Naive thymus-derived CD4-positive, alpha-beta T cell (primary cell): Measurements from ENCODE around the gene PCDHGA9. TPM values are rescaled to one million over a fixed set of nuclear protein-coding genes. Genes with fewer than 3 reads are reported as not detected.
A peak's percentile ranks its signal among the peaks of the same experiment; 100 is the strongest.
"Not testable (repeated sequence)": the region's sequence is repeated elsewhere in the genome, so short reads cannot be mapped to it uniquely, and the experiment has no call there.

Source experiments
- ATAC-seq: fragments of 150-1000 bp; cut with Tn5 transposase; 2 replicates; pipeline ENCODE4 v1.10.0; 2021; ENCODE audit warnings: mild to moderate bottlenecking, moderate library complexity
- CTCF ChIA-PET: fragments of 350-600 bp; sonication (Branson Sonifier 250); formaldehyde crosslinking; loops from one replicate; lab custom pipeline; 2021; ENCODE audit warnings: antibody characterized with exemption; lab: Charles Lee
- POLR2A ChIA-PET: fragments of 350-600 bp; sonication (Branson Sonifier 250); formaldehyde crosslinking; loops from one replicate; lab custom pipeline; 2021; ENCODE audit warnings: antibody characterized with exemption, inconsistent platforms; lab: Charles Lee
- DNase-seq, 9 donors: peaks; one replicate each; pipeline versions ENCODE4 v3.0.0 to v3.0.0-alpha.2; 2020 to 2022; ENCODE audit warnings: mixed read lengths in 1 of 9
- H3K27ac ChIP-seq: one replicate; pipeline ENCODE4 v1.7.0; 2013; ENCODE audit warnings: mild to moderate bottlenecking, low read depth, low read length, moderate library complexity
- H3K27me3 ChIP-seq, 2 donors: one replicate each; pipeline ENCODE4 v1.7.0; 2013; ENCODE audit warnings: low read length in 2 of 2, mild to moderate bottlenecking in 2 of 2, moderate library complexity in 2 of 2; ENCODE audit not compliant: control insufficient read depth in 2 of 2, insufficient read depth in 2 of 2
- H3K36me3 ChIP-seq, 3 experiments: 1 replicate in 2 of 3; 2 replicates in 1 of 3; pipeline ENCODE4 v1.7.0; 2013; ENCODE audit warnings: low read length in 3 of 3, mild to moderate bottlenecking in 3 of 3, moderate library complexity in 1 of 3; ENCODE audit not compliant: insufficient read depth in 3 of 3, control insufficient read depth in 2 of 3
- H3K4me1 ChIP-seq, 2 donors: one replicate each; pipeline ENCODE4 v1.7.0; 2013; ENCODE audit warnings: low read length in 2 of 2, mild to moderate bottlenecking in 2 of 2, moderate library complexity in 1 of 2; ENCODE audit not compliant: control insufficient read depth in 2 of 2, insufficient read depth in 2 of 2
- H3K4me3 ChIP-seq: 2 replicates; pipeline ENCODE4 v1.7.0; 2013; ENCODE audit warnings: mild to moderate bottlenecking, low read length
- H3K9me3 ChIP-seq, 3 experiments: 1 replicate in 2 of 3; 2 replicates in 1 of 3; pipeline ENCODE4 v1.7.0; 2013; ENCODE audit warnings: low read length in 3 of 3; ENCODE audit not compliant: control insufficient read depth in 2 of 3
- H3K27ac Mint-ChIP-seq, 9 donors: one replicate each; pipeline ENCODE4 v1.8.0; 2020 to 2022; ENCODE audit warnings: mixed read lengths in 9 of 9, mild to moderate bottlenecking in 8 of 9, moderate library complexity in 5 of 9, inconsistent platforms in 2 of 9
- H3K27me3 Mint-ChIP-seq, 5 donors: one replicate each; pipeline ENCODE4 v1.8.0; 2021 to 2022; ENCODE audit warnings: mixed read lengths in 5 of 5, mild to moderate bottlenecking in 1 of 5
- H3K36me3 Mint-ChIP-seq, 5 donors: one replicate each; pipeline ENCODE4 v1.8.0; 2020 to 2022; ENCODE audit warnings: mixed read lengths in 5 of 5, mild to moderate bottlenecking in 3 of 5, inconsistent platforms in 1 of 5
- H3K4me1 Mint-ChIP-seq, 7 donors: one replicate each; pipeline ENCODE4 v1.8.0; 2020 to 2022; ENCODE audit warnings: mixed read lengths in 7 of 7, mild to moderate bottlenecking in 3 of 7, inconsistent platforms in 1 of 7
- H3K4me3 Mint-ChIP-seq, 10 donors: one replicate each; pipeline ENCODE4 v1.8.0; 2020 to 2022; ENCODE audit warnings: mild to moderate bottlenecking in 10 of 10, mixed read lengths in 10 of 10, moderate library complexity in 6 of 10, inconsistent platforms in 2 of 10
- H3K9me3 Mint-ChIP-seq, 11 donors: one replicate each; pipeline ENCODE4 v1.8.0; 2020 to 2022; ENCODE audit warnings: mixed read lengths in 11 of 11, mild to moderate bottlenecking in 4 of 11, inconsistent platforms in 1 of 11, moderate library complexity in 1 of 11
- intact Hi-C, 2 donors: fragments of 100-400 bp; cut with micrococcal nuclease; formaldehyde crosslinking; loops; one replicate each; pipeline ENCODE4 v1.15.1; 2023
- polyA plus RNA-seq, 2 donors: library from polyadenylated mRNA; unstranded; fragments of 300-500 nt; fragmentation: Illumina TruSeq; gene quantifications; one replicate each; pipeline ENCODE4 v1.2.3, GENCODE V29; 2021
- total RNA-seq, 6 experiments: library from RNA in 5 of 6; stranded (reverse) in 5 of 6; gene quantifications; 1 replicate in 5 of 6; 2 replicates in 1 of 6; pipeline ENCODE4 v1.2.3 and lab custom pipeline; 2021 to 2026

Gene PCDHGA9
- total and polyA plus RNA-seq, 7 experiments from 2014 or later = 0.16 to 0.41 (median 0.22) TPM; not detected in 3

- peaks cover 0 to 18% of the 10 kb centered on the region in 2 donors for H3K27me3 ChIP-seq
- H3K27me3 Mint-ChIP-seq = peaks cover 36 to 85% (median 79%) of the 10 kb centered on the region in 5 donors
- ATAC-seq (peak; percentile 36), DNase-seq (no peak)
- no peaks in the 10 kb centered on the region for H3K36me3 ChIP-seq
- peaks cover 0 to 17% (median 10%) of the 10 kb centered on the region in 5 donors for H3K36me3 Mint-ChIP-seq
- CTCF ChIA-PET = no interaction called here
- peak within 1 kb of the TSS in 1 of 9 donors; percentile 14 for H3K27ac Mint-ChIP-seq
- peaks cover 0 to 30% (median 0%) of the 10 kb centered on the region in 3 experiments for H3K9me3 ChIP-seq
- POLR2A ChIA-PET = no interaction called here
- no peak within 1 kb of the TSS for H3K4me3 ChIP-seq
- no peaks in the 10 kb centered on the region for H3K4me1 ChIP-seq
- no peak within 1 kb of the TSS for H3K27ac ChIP-seq
- H3K9me3 Mint-ChIP-seq = peaks cover 0 to 87% (median 41%) of the 10 kb centered on the region in 11 donors
- H3K4me1 Mint-ChIP-seq = peaks cover 0 to 4% (median 0%) of the 10 kb centered on the region in 7 donors
- intact Hi-C loops = no loop called here
- H3K4me3 Mint-ChIP-seq = peak within 1 kb of the TSS; percentile 46 to 83 (median 70)
Measured at GRCh38 chr5:141382469-141383294, 19.9 kb upstream of the PCDHGA9 start, which contains the start of gene PCDHGA7. PCDHGA7 (plus strand) TSS chr5:141382742; CDS start chr5:141382900, 158 bp downstream.

GRCh38 chr5:141383345-141383744, 19.2 kb upstream of the PCDHGA9 start:
- Mint-ChIP-seq H3K36me3 (peaks cover 0 to 19% (median 10%) of the 10 kb centered on the region in 5 donors), H3K9me3 (peaks cover 0 to 85% (median 44%) of the 10 kb centered on the region in 11 donors), H3K4me3 (peak overlapping the region in 2 of 10 donors; percentile 2 to 64), H3K4me1 (peaks cover 0 to 4% (median 0%) of the 10 kb centered on the region in 7 donors), H3K27ac (no peak overlapping the region), H3K27me3 (peaks cover 38 to 86% (median 81%) of the 10 kb centered on the region in 5 donors)
- no peaks in the 10 kb centered on the region for H3K4me1 ChIP-seq
- POLR2A ChIA-PET = no interaction called here
- no peaks in the 10 kb centered on the region for H3K36me3 ChIP-seq
- H3K4me3 ChIP-seq = no peak overlapping the region
- H3K27me3 ChIP-seq = peaks cover 0 to 18% of the 10 kb centered on the region in 2 donors
- H3K9me3 ChIP-seq = peaks cover 0 to 31% (median 0%) of the 10 kb centered on the region in 3 experiments
- DNase-seq (no peak), ATAC-seq (no peak)
- CTCF ChIA-PET = no interaction called here
- intact Hi-C loops = no loop called here
- no peak overlapping the region for H3K27ac ChIP-seq

- intact Hi-C loops = no loop called here
- H3K27me3 ChIP-seq = peaks cover 0 to 18% of the 10 kb centered on the region in 2 donors
Measured at GRCh38 chr5:141384471-141385267, 17.9 kb upstream of the PCDHGA9 start.

GRCh38 chr5:141387557-141388311, 14.8 kb upstream of the PCDHGA9 start, which contains the start of gene PCDHGB4:
PCDHGB4 (plus strand) TSS chr5:141387698; CDS start chr5:141387885, 187 bp downstream.
- H3K4me1 ChIP-seq, CTCF ChIA-PET, H3K4me3 ChIP-seq, H3K27ac Mint-ChIP-seq, POLR2A ChIA-PET, intact Hi-C loops, H3K27ac ChIP-seq, H3K4me1 Mint-ChIP-seq, H3K36me3 ChIP-seq: not testable (repeated sequence)
- Mint-ChIP-seq H3K4me3 (peak within 1 kb of the TSS in 9 of 10 donors; percentile 19 to 68 (median 50)), H3K36me3 (peaks cover 5 to 31% (median 10%) of the 10 kb centered on the region in 5 donors), H3K9me3 (peaks cover 0 to 90% (median 56%) of the 10 kb centered on the region in 11 donors), H3K27me3 (peaks cover 36 to 85% (median 81%) of the 10 kb centered on the region in 5 donors)
- Histone ChIP-seq H3K9me3 (peaks cover 0 to 45% (median 0%) of the 10 kb centered on the region in 3 experiments), H3K27me3 (peaks cover 4 to 16% of the 10 kb centered on the region in 2 donors)
- peak; percentile 74 for ATAC-seq
- peak in 3 of 9 donors; percentile 8 to 24 (median 8) for DNase-seq

More at GRCh38 chr5:141384471-141385267, 17.9 kb upstream of the PCDHGA9 start:
- Histone ChIP-seq H3K9me3 (peaks cover 0 to 42% (median 0%) of the 10 kb centered on the region in 3 experiments), H3K4me3 (no peak overlapping the region), H3K4me1 (no peaks in the 10 kb centered on the region), H3K27ac (no peak overlapping the region), H3K36me3 (no peaks in the 10 kb centered on the region)
- DNase-seq (no peak), ATAC-seq (no peak)
- no peak overlapping the region for H3K4me3 Mint-ChIP-seq
- H3K4me1 Mint-ChIP-seq = peaks cover 0 to 4% (median 0%) of the 10 kb centered on the region in 7 donors
- ChIA-PET CTCF (interaction anchor here (0.6 kb wide), 1 partner anchor 21 kb away, joined by 8 read pairs; no protein-coding TSS in a partner anchor), POLR2A (no interaction called here)
- peaks cover 0 to 86% (median 55%) of the 10 kb centered on the region in 11 donors for H3K9me3 Mint-ChIP-seq
- H3K27me3 Mint-ChIP-seq = peaks cover 41 to 86% (median 81%) of the 10 kb centered on the region in 5 donors
- H3K36me3 Mint-ChIP-seq = peaks cover 0 to 27% (median 10%) of the 10 kb centered on the region in 5 donors
- H3K27ac Mint-ChIP-seq = no peak overlapping the region

- CTCF ChIA-PET = no interaction called here
- DNase-seq = no peak
- Histone ChIP-seq H3K9me3 (peaks cover 0 to 45% (median 0%) of the 10 kb centered on the region in 3 experiments), H3K4me1 (no peaks in the 10 kb centered on the region), H3K36me3 (no peaks in the 10 kb centered on the region), H3K4me3 (no peak overlapping the region), H3K27me3 (peaks cover 4 to 14% of the 10 kb centered on the region in 2 donors), H3K27ac (no peak overlapping the region)
- H3K4me3 Mint-ChIP-seq = peak overlapping the region in 1 of 10 donors; percentile 27
- no peak overlapping the region for H3K27ac Mint-ChIP-seq
- H3K27me3 Mint-ChIP-seq = peaks cover 29 to 85% (median 79%) of the 10 kb centered on the region in 5 donors
- H3K9me3 Mint-ChIP-seq = peaks cover 0 to 90% (median 57%) of the 10 kb centered on the region in 11 donors
- no peak for ATAC-seq
- intact Hi-C loops = no loop called here
- H3K36me3 Mint-ChIP-seq = peaks cover 5 to 35% (median 10%) of the 10 kb centered on the region in 5 donors
- POLR2A ChIA-PET = no interaction called here
- H3K4me1 Mint-ChIP-seq = peaks cover 0 to 3% (median 0%) of the 10 kb centered on the region in 7 donors
Measured at GRCh38 chr5:141388661-141389060, 13.9 kb upstream of the PCDHGA9 start.
